Ishikawa (cell line): ENCODE data around the gene ZNF263.

Experiments
- EGR1 ChIP-seq: IDR thresholded peaks from 2 replicates; pipeline ENCODE4 v1.6.1; 2012
- EP300 ChIP-seq: IDR thresholded peaks from 2 replicates; pipeline ENCODE4 v1.6.1; 2012; ENCODE audit warnings: borderline replicate concordance
- RAD21 ChIP-seq: IDR thresholded peaks from 2 replicates; pipeline ENCODE4 v1.6.1; 2012; ENCODE audit warnings: low read depth
- TAF1 ChIP-seq: IDR thresholded peaks from 2 replicates; pipeline ENCODE4 v1.6.1; 2012; ENCODE audit warnings: low read depth, mild to moderate bottlenecking
- YY1 ChIP-seq: IDR thresholded peaks from 2 replicates; pipeline ENCODE4 v1.6.1; 2012; ENCODE audit warnings: low read depth
- ZBTB7A ChIP-seq: IDR thresholded peaks from 2 replicates; pipeline ENCODE4 v1.6.1; 2012; ENCODE audit warnings: low read depth
- TF ChIP-seq, protein P1 (sequence below): IDR thresholded peaks from 2 replicates; pipeline ENCODE4 v1.6.1; 2012; ENCODE audit warnings: low read depth, mild to moderate bottlenecking
- TF ChIP-seq, protein P2 (sequence below): IDR thresholded peaks from 2 replicates; pipeline ENCODE4 v1.6.1; 2012

DNA sequence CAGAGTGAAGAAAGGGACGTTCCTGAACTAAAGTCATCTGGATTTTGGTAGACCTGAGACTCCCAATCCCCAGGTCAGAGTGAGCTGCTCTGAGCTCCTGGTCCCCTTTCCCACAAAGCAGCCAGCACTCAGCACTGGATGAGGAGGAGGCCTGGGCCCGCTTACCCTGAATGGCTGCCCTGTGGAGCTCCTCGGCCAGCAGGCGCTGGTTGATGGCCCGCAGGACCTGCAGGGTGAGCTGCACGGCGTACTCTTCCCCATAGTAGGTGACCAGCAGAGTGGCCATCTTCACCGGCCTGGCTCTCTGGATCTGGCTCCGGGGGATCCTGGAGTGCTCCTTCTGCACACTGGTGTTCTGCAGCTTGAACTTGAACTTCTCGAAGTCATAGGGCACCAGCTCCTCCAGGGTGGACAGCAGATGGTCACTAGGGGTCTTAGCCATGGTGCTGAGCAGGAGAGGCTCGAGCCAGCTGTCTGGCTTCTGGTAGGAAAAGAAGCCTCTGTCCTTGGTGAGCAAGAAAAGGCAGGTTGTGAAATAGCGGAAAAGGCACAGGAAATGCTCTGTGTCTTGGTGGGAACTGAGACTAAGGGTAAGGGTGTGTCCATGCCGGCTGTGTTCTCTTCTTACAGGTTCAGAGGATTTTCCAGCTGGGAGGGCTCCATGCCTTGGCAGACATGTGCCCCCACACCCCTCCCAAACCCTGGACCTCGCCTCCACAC lies 27.0 kb upstream of the ZNF263 start, which contains the start of gene MEFV:
- TF ChIP-seq, protein P1, sequence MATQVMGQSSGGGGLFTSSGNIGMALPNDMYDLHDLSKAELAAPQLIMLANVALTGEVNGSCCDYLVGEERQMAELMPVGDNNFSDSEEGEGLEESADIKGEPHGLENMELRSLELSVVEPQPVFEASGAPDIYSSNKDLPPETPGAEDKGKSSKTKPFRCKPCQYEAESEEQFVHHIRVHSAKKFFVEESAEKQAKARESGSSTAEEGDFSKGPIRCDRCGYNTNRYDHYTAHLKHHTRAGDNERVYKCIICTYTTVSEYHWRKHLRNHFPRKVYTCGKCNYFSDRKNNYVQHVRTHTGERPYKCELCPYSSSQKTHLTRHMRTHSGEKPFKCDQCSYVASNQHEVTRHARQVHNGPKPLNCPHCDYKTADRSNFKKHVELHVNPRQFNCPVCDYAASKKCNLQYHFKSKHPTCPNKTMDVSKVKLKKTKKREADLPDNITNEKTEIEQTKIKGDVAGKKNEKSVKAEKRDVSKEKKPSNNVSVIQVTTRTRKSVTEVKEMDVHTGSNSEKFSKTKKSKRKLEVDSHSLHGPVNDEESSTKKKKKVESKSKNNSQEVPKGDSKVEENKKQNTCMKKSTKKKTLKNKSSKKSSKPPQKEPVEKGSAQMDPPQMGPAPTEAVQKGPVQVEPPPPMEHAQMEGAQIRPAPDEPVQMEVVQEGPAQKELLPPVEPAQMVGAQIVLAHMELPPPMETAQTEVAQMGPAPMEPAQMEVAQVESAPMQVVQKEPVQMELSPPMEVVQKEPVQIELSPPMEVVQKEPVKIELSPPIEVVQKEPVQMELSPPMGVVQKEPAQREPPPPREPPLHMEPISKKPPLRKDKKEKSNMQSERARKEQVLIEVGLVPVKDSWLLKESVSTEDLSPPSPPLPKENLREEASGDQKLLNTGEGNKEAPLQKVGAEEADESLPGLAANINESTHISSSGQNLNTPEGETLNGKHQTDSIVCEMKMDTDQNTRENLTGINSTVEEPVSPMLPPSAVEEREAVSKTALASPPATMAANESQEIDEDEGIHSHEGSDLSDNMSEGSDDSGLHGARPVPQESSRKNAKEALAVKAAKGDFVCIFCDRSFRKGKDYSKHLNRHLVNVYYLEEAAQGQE = peak; percentile 56
- TF ChIP-seq RAD21 (no peak), EGR1 (no peak), YY1 (no peak), EP300 (no peak), TAF1 (no peak), ZBTB7A (no peak)
- TF ChIP-seq, protein P2, sequence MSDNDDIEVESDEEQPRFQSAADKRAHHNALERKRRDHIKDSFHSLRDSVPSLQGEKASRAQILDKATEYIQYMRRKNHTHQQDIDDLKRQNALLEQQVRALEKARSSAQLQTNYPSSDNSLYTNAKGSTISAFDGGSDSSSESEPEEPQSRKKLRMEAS = no peak
